Femur (tissue), 1 donor: ENCODE results near the gene ZNF554.
"Not testable (repeated sequence)": the region's sequence is repeated elsewhere in the genome, so short reads cannot be mapped to it uniquely, and the experiment has no call there.

Experiments
- DNase-seq: peaks from one replicate; pipeline ENCODE4 v3.0.0-alpha.2; 2017

The ZNF554 gene

DNA sequence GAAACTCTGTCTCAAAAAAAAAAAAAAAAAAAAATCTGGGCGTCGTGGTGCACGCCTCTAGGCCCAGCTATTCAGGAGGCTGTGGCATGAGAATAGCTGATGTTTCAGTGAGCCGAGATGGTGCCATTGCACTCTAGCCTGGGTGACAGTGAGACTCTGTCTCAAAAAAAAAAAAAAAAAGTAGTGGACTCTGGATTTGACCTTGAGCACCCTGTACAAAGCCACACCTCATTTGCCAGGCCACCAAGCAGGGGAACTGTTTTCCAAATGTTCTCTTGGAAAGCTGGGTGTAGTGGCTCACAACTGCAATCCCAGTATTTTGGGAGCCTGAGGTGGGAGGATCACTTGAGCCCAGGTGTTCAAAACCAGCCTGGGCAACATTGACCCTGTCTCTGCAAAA, 17.8 kb downstream of the ZNF554 start:
- no peak for DNase-seq

DNA sequence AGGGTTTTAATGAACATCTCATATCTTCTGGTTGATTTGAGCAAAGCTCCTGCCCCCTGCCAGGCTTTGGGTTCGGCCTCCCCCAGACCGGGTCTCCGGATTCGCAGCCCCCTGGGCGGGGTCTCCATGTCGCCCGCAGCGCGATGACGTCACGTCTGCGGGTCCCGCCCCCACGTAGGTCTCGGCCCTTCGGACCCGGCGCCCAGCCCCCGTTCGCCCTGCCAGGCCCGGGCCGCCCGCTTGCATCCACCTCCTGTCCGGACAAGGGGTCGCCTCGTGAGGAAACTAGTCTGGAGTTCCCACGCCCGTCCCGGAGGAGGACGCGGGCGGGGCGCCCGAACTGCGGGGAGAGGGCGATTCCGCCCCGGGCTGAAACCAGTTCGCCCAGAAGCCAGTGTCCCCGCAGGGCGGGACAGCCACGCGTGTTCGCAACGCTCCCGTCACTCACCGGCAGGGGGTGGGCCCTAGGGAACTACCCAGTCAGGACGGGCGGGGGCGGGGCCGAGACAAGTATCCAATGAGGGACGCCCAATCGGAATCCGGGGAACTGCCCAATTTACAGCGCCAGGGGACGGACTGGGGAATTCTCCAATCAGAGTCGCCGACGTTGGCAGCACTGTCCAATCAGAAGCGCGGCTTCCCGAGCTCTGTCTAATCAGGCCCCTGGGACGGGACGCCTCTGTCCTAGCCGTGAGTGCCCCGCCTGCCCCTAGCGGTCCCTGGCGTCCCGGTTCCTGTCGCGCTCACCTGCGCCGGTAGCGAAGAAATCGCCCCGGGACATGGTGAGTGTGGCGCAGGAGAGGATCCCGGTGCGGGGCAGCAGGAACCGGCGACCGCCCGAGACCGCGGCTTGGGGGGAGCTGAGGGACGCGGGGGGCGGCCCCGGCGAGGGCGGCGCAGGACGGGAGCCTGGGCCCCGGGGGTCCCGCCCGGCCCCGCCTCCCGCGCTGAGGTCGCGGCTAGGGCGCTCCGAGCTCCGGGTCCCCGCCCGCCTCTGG, 21.4 kb downstream of the ZNF554 start, which contains the start of gene ZNF555:
TSS of gene ZNF555 (plus strand) at position 682 of the 998 bp plus-strand sequence. CDS start at position 780, 98 bp downstream.
- DNase-seq: peak; percentile 99

DNA sequence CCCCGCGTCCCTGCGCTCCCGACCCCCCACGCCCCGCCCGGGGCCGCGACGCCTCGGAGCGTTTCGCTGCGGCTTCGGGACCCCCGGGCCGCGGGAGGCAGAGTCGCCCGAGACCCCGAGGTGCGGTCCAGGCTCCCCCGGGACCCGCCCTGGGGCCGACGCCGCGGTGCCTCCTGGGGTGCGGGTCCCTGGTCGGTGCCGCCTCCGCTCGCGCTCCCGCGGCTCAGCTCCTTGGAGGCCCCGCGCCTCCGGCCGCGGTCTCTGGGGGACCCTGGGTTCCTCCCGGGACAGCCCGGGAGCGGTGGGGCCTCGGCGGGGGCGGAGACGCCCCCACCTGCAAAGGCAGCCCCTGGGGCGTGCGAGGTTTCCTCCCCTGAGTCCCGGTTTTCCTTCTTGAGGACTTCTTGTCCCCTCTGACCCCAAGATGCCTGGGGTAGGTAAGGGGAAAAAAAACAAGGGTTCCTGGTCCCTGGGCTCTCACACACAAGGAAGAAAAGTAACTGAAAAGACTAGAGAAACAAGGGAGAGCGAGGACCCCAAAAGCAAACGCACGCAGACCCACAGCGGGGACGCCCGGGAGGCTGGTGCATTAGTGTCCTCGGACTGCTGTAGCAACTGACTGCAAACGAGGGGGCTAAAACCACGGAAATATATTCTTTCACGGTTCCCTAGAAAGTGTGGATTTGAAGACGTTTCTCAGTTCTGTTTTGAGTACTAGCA, 22.3 kb downstream of the ZNF554 start:
- no peak for DNase-seq

DNA sequence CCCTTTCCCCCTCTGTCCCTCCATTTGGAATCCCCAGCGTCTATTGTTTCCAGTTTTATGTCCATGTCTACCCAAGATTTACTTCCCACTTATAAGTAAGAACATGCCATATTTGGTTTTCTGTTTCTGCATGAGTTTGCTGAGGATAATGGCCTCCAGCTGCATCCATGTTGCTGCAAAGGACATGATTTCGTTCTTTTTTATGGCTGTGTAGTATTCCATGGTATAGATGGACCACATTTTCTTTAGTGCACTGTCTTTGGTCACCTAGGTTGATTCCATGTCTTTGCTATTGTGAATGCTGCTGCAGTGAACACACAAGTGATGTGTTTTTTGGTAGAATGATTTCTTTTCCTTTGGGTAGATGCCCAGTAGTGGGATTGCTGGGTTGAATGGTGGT, 25.4 kb downstream of the ZNF554 start:
- DNase-seq: no peak

DNA sequence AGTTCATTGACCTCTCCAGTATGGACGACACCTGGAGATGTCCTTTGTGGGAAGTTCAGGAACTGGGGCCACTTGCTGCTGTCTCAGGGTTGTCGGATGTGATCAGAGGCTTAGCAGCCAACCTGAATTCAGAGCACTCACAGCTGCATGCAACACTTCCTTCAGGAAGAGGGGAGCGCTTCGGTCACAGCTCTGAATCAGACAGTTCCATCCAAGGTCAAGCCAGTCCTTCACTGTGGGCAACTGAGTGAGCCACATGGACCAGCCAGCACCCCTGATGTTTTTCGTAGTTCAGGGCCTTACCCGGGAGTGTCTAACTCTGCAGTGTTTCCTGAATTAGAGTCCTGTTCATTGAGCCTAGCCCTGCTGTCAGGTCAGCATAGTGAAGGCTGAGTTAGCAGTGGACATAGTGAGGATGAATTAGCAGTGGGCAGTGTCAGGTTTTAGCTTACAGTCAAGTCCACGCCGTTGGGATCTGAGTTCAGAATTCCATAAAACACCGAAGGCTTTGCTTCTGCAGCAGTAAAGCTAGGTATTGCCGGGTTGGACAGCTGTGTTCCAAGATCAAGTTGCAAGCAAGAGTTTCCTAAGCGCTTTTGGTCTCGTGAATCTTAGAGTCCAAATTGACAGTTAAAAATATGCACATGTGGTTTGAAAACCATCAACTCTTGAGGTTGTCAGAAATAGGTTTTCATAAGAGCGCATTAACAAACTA, 26.7 kb downstream of the ZNF554 start:
- DNase-seq: peak; percentile 23

DNA sequence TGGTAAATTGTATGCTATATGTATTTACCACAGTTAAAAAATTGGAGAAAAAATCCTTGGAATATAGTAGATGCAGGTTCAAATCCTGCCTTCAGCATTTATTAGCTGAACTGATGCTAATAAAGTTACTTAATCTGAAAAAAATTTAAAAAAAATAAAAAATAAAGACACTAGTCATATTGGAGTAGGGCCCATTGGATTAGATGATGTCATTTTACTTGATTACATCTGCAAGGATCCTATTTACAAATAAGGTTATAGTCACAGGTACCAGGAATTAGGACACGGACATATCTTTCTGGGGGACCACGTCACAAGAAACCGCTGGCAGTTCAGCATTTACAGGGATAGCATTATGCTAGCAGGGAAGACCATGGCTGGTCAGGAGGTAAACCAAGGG, 27.8 kb downstream of the ZNF554 start:
- DNase-seq: no peak

DNA sequence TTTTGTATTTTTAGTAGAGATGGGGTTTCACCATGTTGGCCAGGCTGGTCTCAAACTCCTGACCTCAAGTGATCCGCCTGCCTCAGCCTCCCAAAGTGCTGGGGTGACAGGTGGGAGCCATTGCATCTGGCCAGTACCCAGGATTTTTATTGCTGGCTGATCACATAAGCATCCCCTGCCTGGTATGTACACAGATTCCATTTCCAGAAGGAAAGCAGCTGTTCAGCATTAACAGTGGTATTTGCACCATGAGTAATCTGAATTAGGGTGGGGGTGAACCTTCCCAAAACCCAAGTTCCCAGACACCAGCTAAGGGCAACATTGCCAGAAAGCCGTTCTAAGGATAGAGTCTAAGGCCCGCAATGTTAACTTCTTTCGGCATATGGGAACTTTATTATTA, 28.9 kb downstream of the ZNF554 start:
- peak; percentile 69 for DNase-seq

DNA sequence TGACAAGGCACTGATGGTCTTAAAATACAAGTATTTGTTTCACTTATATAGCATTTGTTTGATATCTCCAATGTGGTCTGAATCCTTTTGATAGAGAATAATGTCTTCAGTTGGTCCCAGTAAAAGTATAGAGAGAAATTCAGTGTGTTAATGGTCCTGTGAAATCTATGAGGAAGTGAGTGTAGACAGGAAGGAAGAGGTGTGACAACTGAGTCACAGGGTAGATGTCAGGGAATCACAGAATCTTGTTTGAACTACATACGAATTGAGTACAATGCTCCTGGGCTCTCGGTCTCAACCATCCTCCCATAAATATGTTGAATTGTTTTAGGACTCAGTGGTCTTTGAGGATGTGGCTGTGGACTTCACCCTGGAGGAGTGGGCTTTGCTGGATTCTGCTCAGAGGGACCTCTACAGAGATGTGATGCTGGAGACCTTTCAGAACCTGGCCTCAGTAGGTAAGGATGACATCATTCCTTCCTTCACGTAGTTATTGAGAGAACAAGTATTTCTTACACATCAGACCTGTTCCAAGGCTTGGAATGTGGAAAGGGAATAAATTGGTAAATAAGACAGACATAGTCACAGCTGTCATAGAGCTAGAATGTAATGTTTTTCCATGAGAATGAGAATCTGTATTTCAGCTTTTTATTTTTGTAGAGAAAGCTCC, 30.7 kb downstream of the ZNF554 start:
- no peak for DNase-seq

DNA sequence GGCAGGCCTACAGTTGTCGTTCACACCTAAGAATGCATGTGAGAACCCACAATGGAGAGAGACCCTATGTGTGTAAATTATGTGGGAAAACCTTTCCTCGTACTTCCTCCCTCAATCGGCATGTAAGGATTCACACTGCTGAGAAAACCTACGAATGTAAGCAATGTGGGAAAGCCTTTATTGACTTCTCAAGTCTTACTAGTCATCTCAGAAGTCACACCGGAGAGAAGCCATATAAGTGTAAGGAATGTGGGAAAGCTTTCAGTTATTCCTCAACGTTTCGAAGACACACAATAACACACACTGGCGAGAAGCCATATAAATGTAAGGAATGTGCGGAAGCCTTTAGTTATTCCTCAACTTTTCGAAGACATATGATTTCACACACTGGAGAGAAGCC, 32.9 kb downstream of the ZNF554 start:
- no peak for DNase-seq

DNA sequence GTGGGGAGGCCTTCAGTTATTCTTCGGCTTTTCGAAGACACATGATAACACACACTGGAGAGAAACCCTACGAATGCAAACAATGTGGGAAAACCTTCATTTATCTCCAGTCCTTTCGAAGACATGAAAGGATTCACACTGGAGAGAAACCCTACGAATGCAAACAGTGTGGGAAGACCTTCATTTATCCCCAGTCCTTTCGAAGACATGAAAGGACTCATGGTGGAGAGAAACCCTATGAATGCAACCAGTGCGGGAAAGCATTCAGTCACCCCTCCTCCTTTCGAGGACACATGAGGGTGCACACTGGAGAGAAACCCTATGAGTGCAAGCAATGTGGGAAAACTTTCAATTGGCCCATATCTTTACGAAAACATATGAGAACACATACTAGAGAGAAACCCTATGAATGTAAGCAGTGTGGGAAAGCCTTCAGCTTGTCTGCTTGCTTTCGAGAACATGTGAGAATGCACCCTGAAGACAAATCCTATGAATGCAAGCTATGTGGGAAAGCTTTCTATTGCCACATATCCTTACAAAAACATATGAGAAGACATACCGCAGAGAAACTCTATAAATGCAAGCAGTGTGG, 33.4 kb downstream of the ZNF554 start:
- DNase-seq: no peak

DNA sequence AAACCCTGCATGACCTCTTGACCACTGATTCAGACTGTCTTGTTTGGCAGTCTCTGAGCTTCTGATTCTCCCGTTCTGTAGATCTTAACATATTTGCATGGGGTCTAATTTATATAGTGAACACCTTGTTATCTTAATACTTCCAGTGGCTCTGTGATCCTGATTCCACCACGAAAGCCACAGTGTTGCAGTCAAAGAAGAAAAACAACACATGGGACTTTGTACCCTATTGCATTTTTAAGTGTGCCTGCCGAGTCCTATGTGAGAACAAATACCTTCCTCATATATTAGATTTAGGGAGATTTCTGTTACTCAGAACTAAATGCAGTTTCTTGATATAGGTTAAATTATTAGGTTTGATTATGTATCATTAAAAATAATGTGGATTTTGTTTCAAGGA, 35.2 kb downstream of the ZNF554 start:
- no peak for DNase-seq

DNA sequence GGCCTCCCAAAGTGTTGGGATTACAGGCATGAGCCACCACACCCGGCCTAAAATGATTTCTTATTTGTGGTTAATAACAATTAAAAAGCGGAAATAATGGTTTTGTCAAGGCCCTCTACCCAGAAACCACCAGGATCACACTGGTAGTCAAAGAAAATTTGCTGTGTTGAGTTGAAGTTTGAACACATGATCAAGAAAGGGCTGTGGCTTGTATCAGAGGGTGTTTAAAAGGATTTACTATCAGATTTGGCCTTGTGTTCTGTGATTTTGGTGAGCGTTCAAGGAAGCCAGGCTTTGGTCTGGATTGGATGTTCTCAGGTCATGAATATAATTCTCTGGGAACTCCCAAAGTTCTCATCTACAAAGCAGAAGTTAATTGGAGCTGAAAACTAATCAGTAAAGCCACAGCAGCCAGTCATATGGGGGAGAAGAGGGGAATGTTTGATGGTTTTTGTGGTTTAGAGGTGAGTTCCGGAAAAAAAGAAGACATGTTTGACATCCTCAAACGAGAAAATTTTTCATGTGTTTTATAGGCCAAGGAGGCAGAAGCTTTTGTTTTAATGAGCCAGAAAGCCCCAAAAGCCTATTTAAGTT, 36.9 kb downstream of the ZNF554 start:
- no peak for DNase-seq

DNA sequence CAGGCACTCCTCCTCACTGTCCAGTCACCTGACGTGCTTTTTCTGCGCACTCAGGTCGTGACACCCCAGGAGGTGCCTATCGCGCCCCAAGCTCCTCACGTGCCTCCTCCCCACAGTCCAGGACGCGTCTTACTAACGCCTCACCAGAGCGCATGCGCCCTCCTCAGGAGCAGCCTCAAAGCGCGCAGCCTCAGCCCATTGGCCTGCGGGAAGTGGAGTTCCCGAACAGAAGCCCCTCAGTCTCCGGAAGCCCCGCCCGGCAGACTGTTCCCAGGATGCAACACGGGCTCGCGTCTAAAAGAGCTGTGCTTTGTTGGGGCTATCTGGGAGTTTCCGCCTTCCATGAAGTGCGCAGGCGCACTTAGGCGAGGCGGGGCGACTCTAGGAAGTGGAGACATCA, 39.2 kb downstream of the ZNF554 start:
- DNase-seq: no peak

DNA sequence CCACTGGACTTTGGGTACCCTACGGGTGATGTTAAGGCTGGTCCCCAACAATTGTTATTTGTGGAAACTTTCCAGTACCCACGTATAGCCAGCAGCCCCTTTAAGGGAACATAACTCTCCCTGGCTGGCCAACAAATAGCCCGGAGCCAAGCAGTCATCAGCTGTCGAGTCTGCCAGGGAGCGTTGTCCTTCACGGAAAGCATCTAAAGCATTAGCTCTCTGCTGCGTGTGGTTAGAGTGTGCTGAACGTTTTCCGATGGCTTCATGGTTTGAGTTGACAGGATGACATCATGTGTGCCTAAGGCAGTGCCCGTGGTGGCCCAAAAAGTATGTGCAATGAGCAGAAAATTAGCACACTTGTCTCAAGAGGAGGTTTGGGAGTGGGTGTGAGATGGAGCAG, 44.1 kb downstream of the ZNF554 start:
- peak; percentile 39 for DNase-seq

DNA sequence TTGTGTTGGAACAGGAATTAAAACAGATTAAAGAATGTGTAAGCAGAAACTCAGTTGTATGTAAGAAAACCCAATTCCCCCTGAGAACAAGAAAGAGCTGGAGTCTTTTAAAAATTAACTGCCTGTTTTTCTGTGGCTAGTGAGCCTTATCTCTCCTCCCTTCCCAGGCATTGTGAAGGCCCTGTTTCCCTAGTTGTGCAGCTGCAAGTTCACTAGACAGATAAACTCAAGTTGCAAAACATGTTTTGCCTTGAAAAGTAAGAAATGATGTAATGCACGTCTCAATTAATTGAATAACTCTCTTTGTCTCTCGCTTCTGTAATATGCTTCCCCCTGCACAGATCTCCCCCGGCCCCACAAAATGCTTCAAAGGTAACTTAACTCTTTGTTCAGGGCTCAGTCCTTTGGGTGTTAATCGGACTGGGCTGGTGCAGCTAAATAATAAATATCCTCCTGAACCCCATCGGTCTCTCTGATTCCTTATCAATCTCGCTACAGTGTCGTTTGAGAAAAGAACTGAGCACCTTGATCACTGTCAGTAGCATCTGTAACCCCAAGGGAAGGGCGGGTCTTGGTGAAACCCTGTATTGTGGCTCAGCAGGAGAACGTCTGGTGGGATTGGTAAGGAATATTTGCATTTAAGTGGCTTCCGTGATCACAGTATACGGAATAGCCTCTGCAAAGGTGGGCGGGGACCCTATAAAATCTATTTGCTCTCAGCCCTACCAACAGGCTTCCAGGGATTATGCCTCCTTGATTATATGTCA, 45.8 kb downstream of the ZNF554 start:
- DNase-seq: no peak

DNA sequence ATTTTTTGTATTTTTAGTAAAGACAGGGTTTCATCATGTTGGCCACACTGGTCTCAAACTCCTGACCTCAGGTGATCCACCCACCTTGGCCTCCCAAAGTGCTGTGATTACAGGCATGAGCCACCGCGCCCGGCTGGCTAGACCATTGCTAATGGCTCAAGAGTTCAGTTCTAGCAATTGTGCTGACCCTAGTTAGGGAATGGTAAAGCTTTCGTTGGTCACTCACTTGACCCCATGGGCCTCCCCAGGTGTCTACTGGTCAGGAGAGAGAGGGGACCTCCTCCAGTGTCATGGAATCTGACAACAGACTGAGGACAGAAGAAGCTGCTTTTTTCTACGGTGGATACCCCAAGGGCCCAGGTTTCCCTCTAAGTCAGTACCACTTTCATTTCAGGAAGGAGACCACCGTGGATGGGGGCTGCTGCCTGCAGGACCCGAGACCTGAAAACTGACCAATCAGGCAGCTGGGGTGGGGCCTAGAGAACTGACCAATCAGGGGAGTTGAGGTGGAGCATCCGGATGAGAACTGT, 46.9 kb downstream of the ZNF554 start:
- DNase-seq: no peak

DNA sequence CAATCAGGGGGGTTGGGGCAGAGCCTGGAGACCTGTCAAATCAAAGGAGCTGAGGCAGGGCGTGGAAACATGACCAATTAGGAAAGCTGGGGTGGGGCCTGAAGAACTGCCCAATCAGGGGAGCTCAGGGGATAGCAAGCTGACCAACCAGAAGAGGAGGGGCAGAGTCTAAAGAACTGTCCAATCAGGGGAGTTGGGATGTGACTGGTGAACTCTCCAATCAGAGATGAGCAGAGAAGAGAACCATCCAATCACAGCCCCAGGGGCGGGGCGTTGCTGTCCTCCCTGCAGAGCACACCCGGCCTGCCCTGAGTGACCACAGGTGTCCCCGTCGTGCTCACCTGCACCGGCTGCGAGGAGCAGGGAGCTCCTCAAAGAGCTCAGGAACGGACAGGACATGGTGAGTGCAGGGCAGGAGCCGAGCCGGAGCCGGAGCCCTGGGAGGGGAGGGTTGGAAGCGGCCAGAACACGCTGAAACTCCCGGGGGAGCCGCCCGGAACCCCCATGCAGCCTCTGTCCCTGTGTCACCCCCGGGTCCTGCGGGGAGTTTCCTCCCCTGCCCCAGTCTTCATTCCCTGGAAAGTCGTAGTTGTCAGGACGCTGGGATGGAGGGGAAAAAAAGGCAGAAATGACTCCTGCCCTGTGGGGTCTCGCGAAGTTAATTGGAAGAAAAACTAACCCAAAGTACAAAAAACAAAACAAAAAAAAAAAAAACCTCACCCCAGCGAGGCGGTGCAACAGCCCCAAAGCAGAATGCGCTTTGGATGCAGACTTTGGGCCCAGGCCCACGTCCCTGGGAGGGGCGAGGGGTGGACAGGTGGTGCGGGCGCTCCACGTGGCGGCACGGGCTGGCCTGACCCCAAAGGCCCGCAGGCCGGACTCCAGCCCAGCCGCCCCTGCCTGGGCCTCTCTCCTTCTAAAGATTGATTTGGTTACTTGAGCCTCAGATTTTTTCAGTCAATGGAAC, 47.6 kb downstream of the ZNF554 start, which contains the start of gene ZNF556:
TSS of gene ZNF556 (plus strand) at position 311 of the 967 bp plus-strand sequence. CDS start at position 398, 87 bp downstream.
- DNase-seq: peak; percentile 82

DNA sequence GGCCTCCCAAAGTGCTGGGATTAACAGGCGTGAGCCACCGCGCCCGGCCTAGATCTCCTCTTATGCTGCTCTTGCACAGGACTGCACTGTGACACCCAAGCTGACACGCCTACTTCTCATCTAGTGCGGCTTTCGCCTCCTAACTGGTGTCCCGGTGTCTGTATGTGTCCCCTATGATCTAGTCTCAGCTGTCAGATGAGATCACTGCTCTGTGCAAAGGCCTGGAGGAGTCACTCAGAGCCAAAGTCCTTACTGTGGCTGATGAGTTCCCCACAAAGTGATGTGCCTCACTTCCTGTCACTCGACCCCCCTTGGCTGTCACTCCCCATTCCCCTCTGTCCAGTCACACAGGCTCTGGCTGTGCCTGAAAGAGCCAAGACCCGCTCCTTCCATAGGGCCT, 50.0 kb downstream of the ZNF554 start:
- no peak for DNase-seq

DNA sequence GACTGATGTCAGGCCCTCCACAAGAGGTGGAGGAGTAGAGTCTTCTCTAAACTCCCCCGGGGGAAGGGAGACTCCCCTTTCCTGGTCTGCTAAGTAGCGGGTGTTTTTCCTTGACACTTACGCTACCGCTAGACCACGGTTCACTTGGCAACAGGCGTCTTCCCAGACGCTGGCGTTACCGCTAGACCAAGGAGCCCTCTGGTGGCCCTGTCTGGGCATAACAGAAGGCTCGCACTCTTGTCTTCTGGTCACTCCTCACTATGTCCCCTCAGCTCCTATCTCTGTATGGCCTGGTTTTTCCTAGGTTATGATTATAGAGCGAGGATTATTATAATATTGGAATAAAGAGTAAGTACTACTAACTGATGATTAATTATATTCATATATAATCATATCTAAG, 52.5 kb downstream of the ZNF554 start:
- not testable (repeated sequence) for DNase-seq
